IMR-90 (cell line): ENCODE results near the gene DNAJC4. TPM values are rescaled to one million over a fixed set of nuclear protein-coding genes. Genes with fewer than 3 reads are reported as not detected.

ENCODE experiments used
- ATAC-seq: fragments of 200-7000 bp; cut with Tn5 transposase; 2 replicates; pipeline ENCODE4 v1.9.1; 2020; ENCODE audit warnings: low read depth, mild to moderate bottlenecking, moderate library complexity
- BruUV-seq: library from RNA; stranded (reverse); fragments of 400-500 nt; replicated peaks from 2 replicates; lab custom pipeline; 2021; lab: Mats Ljungman, UMichigan
- CTCF ChIA-PET: fragments of 300-600 bp; formaldehyde crosslinking; extraction: SDS; loops from one replicate; lab custom pipeline; 2021; ENCODE audit warnings: antibody characterized with exemption; lab: Yijun Ruan, JAX
- POLR2A ChIA-PET: fragments of 300-600 bp; sonication (Branson Sonifier 250); formaldehyde crosslinking; loops from one replicate; lab custom pipeline; 2022; ENCODE audit warnings: antibody characterized with exemption; ENCODE audit not compliant: unreplicated experiment; lab: Charles Lee
- DNase-seq: peaks from one replicate; pipeline ENCODE4 v3.0.0; 2013
- H2AFZ ChIP-seq: replicated peaks from 2 replicates; pipeline ENCODE3; 2013; ENCODE audit warnings: low read length, mild to moderate bottlenecking; ENCODE audit not compliant: poor library complexity
- H2AK5ac ChIP-seq: 2 replicates; pipeline ENCODE4 v1.6.1; 2013; ENCODE audit warnings: low read depth, low read length, inconsistent platforms
- H2AK9ac ChIP-seq: replicated peaks from 2 replicates; pipeline ENCODE3; 2013; ENCODE audit warnings: mild to moderate bottlenecking, low read depth, low read length, moderate library complexity; ENCODE audit not compliant: poor library complexity
- H2BK120ac ChIP-seq: 2 replicates; pipeline ENCODE4 v1.6.1; 2013; ENCODE audit warnings: low read depth, low read length, inconsistent platforms
- H2BK15ac ChIP-seq: 3 replicates; pipeline ENCODE4 v1.6.1; 2013; ENCODE audit warnings: low read depth, low read length, inconsistent platforms
- H2BK20ac ChIP-seq: 2 replicates; pipeline ENCODE4 v1.6.1; 2013; ENCODE audit warnings: low read depth, mild to moderate bottlenecking, inconsistent platforms, low read length, moderate library complexity
- H2BK5ac ChIP-seq: 2 replicates; pipeline ENCODE4 v1.6.1; 2013; ENCODE audit warnings: mild to moderate bottlenecking, low read depth, low read length, inconsistent platforms; ENCODE audit not compliant: poor library complexity, severe bottlenecking
- H3K14ac ChIP-seq: replicated peaks from 2 replicates; pipeline ENCODE4 v1.6.1; 2013; ENCODE audit warnings: low read depth, low read length, inconsistent platforms
- H3K18ac ChIP-seq: 2 replicates; pipeline ENCODE4 v1.6.1; 2013; ENCODE audit warnings: low read depth, low read length, control low read depth
- H3K23ac ChIP-seq: 2 replicates; pipeline ENCODE4 v1.6.1; 2013; ENCODE audit warnings: low read depth, low read length, inconsistent platforms
- H3K27ac ChIP-seq: 2 replicates; pipeline ENCODE4 v1.5.1; 2013; ENCODE audit warnings: mild to moderate bottlenecking, control low read depth, low read length; ENCODE audit not compliant: insufficient read depth
- H3K27me3 ChIP-seq: 2 replicates; pipeline ENCODE4 v1.6.1; 2013; ENCODE audit warnings: low read length; ENCODE audit not compliant: control insufficient read depth, insufficient read depth
- H3K36me3 ChIP-seq: 2 replicates; pipeline ENCODE4 v1.6.1; 2013; ENCODE audit warnings: low read length, mixed read lengths; ENCODE audit not compliant: control insufficient read depth, insufficient read depth
- H3K4ac ChIP-seq: 2 replicates; pipeline ENCODE4 v1.6.1; 2013; ENCODE audit warnings: low read depth, low read length, inconsistent platforms
- H3K4me1 ChIP-seq: 2 replicates; pipeline ENCODE4 v1.6.1; 2013; ENCODE audit warnings: low read length, mixed read lengths; ENCODE audit not compliant: control insufficient read depth, insufficient read depth
- H3K4me2 ChIP-seq: 2 replicates; pipeline ENCODE4 v1.6.1; 2013; ENCODE audit warnings: low read depth, mild to moderate bottlenecking, control low read depth, low read length, moderate library complexity
- H3K4me3 ChIP-seq: 2 replicates; pipeline ENCODE4 v1.5.1; 2013; ENCODE audit warnings: low read depth, mild to moderate bottlenecking, control low read depth, low read length, moderate library complexity; ENCODE audit not compliant: insufficient read depth
- H3K56ac ChIP-seq: 2 replicates; pipeline ENCODE4 v1.6.1; 2013; ENCODE audit warnings: low read length, inconsistent platforms; ENCODE audit not compliant: insufficient read depth; ENCODE audit errors: extremely low read depth
- H3K79me1 ChIP-seq, 2 experiments: 2 replicates each; pipeline ENCODE4 v1.6.1; 2013; ENCODE audit warnings: low read length in 2 of 2, inconsistent platforms in 1 of 2, low read depth in 1 of 2
- H3K9ac ChIP-seq: 2 replicates; pipeline ENCODE4 v1.6.1; 2013; ENCODE audit warnings: low read depth, low read length, control low read depth
- H3K9me1 ChIP-seq: 2 replicates; pipeline ENCODE4 v1.6.1; 2013; ENCODE audit warnings: low read length, inconsistent platforms; ENCODE audit not compliant: insufficient read depth
- H3K9me3 ChIP-seq: 2 replicates; pipeline ENCODE4 v1.6.1; 2013; ENCODE audit warnings: low read length; ENCODE audit not compliant: control insufficient read depth, insufficient read depth
- H4K20me1 ChIP-seq: 2 replicates; pipeline ENCODE4 v1.6.1; 2013; ENCODE audit warnings: low read length, inconsistent platforms; ENCODE audit not compliant: insufficient read depth
- H4K5ac ChIP-seq: 2 replicates; pipeline ENCODE4 v1.6.1; 2013; ENCODE audit warnings: mild to moderate bottlenecking, low read depth, low read length, control low read depth
- H4K8ac ChIP-seq, 2 experiments: 2 replicates each; pipeline ENCODE4 v1.6.1; 2013; ENCODE audit warnings: low read depth in 2 of 2, low read length in 2 of 2, control low read depth in 1 of 2, inconsistent platforms in 1 of 2
- H4K91ac ChIP-seq: 2 replicates; pipeline ENCODE4 v1.6.1; 2013; ENCODE audit warnings: low read depth, low read length, inconsistent platforms; ENCODE audit not compliant: insufficient read depth
- BHLHE40 ChIP-seq: fragments of 150-350 bp; IDR thresholded peaks from 2 replicates; pipeline ENCODE4 v1.6.1; 2016; ENCODE audit warnings: mild to moderate bottlenecking, low read depth, low read length
- CEBPB ChIP-seq: IDR thresholded peaks from 2 replicates; pipeline ENCODE4 v1.6.1; 2012; ENCODE audit warnings: low read depth, low read length, improper control_type of control experiment
- CHD1 ChIP-seq: IDR thresholded peaks from 2 replicates; pipeline ENCODE4 v1.6.1; 2012; ENCODE audit warnings: low read depth, low read length, improper control_type of control experiment
- ELK1 ChIP-seq: fragments of 150-350 bp; IDR thresholded peaks from 2 replicates; pipeline ENCODE4 v1.6.1; 2016; ENCODE audit warnings: low read depth, mild to moderate bottlenecking, low read length, moderate library complexity, borderline replicate concordance
- FOS ChIP-seq: fragments of 150-350 bp; IDR thresholded peaks from 2 replicates; pipeline ENCODE4 v1.6.1; 2016; ENCODE audit warnings: low read depth, low read length
- MAZ ChIP-seq: IDR thresholded peaks from 2 replicates; pipeline ENCODE4 v1.6.1; 2012; ENCODE audit warnings: low read depth, mild to moderate bottlenecking, low read length, improper control_type of control experiment, moderate library complexity, borderline replicate concordance
- MXI1 ChIP-seq: IDR thresholded peaks from 2 replicates; pipeline ENCODE4 v1.6.1; 2012; ENCODE audit warnings: low read depth, mild to moderate bottlenecking, low read length, moderate library complexity, borderline replicate concordance
- NFE2L2 ChIP-seq: fragments of 150-350 bp; IDR thresholded peaks from 2 replicates; pipeline ENCODE4 v1.6.1; 2016; ENCODE audit warnings: low read depth, mild to moderate bottlenecking, low read length
- POLR2A ChIP-seq: IDR thresholded peaks from 2 replicates; pipeline ENCODE4 v1.6.1; 2012; ENCODE audit warnings: mild to moderate bottlenecking, low read depth, low read length
- RAD21 ChIP-seq: IDR thresholded peaks from 2 replicates; pipeline ENCODE4 v1.6.1; 2012; ENCODE audit warnings: low read length, improper control_type of control experiment
- RFX5 ChIP-seq: IDR thresholded peaks from 2 replicates; pipeline ENCODE4 v1.8.0; 2012; ENCODE audit warnings: low read depth, mild to moderate bottlenecking, low read length, moderate library complexity
- SMC3 ChIP-seq: fragments of 150-350 bp; IDR thresholded peaks from 2 replicates; pipeline ENCODE4 v1.6.1; 2016; ENCODE audit warnings: low read depth, mild to moderate bottlenecking, antibody characterized with exemption, low read length, moderate library complexity
- USF2 ChIP-seq: fragments of 150-350 bp; IDR thresholded peaks from 2 replicates; pipeline ENCODE4 v1.6.1; 2017; ENCODE audit warnings: mild to moderate bottlenecking, antibody characterized with exemption, low read length, low read depth
- WGBS, 2 experiments: methylation state at CpG; one replicate each; pipeline versions ENCODE4 v1.1.5 to v1.1.7; 2013; ENCODE audit warnings: missing lambda C conversion rate in 2 of 2; ENCODE audit not compliant: insufficient read length in 1 of 2; ENCODE audit errors: extremely low coverage in 2 of 2; 5-methylcytosine and 5-hydroxymethylcytosine counted together
- dilution Hi-C: fragments of 300-500 bp; cut with HindIII; formaldehyde crosslinking; loops from one replicate; pipeline ENCODE4 v1.14.3; 2018; ENCODE audit warnings: low sequenced_read_pairs; ENCODE audit not compliant: unreplicated experiment
- in situ Hi-C: fragments of 300-500 bp; cut with MboI; formaldehyde crosslinking; loops from 3 replicates; pipeline ENCODE4 v1.14.3; 2019; ENCODE audit warnings: low sequenced_read_pairs, inconsistent platforms, mixed read lengths
- intact Hi-C: fragments of 100-400 bp; cut with micrococcal nuclease; formaldehyde crosslinking; loops from 2 replicates; pipeline ENCODE4 v1.10.0; 2022
- polyA plus RNA-seq, 3 experiments: library from polyadenylated mRNA; depleted of rRNA; stranded (reverse); fragments of >200 nt; gene quantifications; 2 replicates each; pipeline ENCODE4 v1.2.3, GENCODE V29; 2012; ENCODE audit warnings: low replicate concordance in 1 of 3
- total RNA-seq: library from RNA; depleted of rRNA; stranded (reverse); fragments of >200 nt; gene quantifications from 2 replicates; pipeline ENCODE4 v1.2.3, GENCODE V29; 2012

DNAJC4 gene
- total and polyA plus RNA-seq, 2 of the 4 experiments (the other 2 are of a cell fraction), result 2.2 to 22.8 TPM

- H3K14ac ChIP-seq, result peak overlapping the region; percentile 58
- H2AFZ ChIP-seq, result peak overlapping the region; percentile 74
- H3K27ac ChIP-seq, result peak overlapping the region; percentile 44
- peak overlapping the region; percentile 71 for H3K9ac ChIP-seq
- H3K4me2 ChIP-seq, result peak overlapping the region; percentile 55
- H2BK15ac ChIP-seq, result peak overlapping the region; percentile 22; the same call in 1 of the 3 replicates
- 0 out of 2 replicates have a peak overlapping the region, but pooled peaks have one; percentile 32 for H4K5ac ChIP-seq
- ChIA-PET POLR2A (interaction anchor here (0.5 kb wide), 1 partner anchor 10 kb away, joined by 8 read pairs; no protein-coding TSS in a partner anchor), CTCF (interaction anchor here (0.6 to 0.7 kb wide), 2 partner anchors 33 to 70 kb away, joined by 3 to 4 read pairs; partner anchors contain the start of gene PLCB3)
- H3K23ac ChIP-seq, result peak overlapping the region; percentile 40; the same call in 1 of the 2 replicates
- H3K4me3 ChIP-seq, result no peak overlapping the region
- no peaks in the 10 kb centered on the region for H3K27me3 ChIP-seq
- peak overlapping the region; percentile 9 for H2BK120ac ChIP-seq
- peak overlapping the region; percentile 3 to 83; a peak in 3 of 4 replicates for H4K8ac ChIP-seq
- intact Hi-C loops, result no loop called here
- H3K9me1 ChIP-seq, result peaks cover 15% of the 10 kb centered on the region; the same call in 1 of the 2 replicates
- H2AK5ac ChIP-seq, result no peak overlapping the region; the same call in 1 of the 2 replicates
- DNase-seq (peak; percentile 93), ATAC-seq (peak; percentile 53)
- H3K56ac ChIP-seq, result no peak overlapping the region
- peak overlapping the region; percentile 71 for H3K4ac ChIP-seq
- peak overlapping the region; percentile 40 for H4K91ac ChIP-seq
- dilution Hi-C loops, result no loop called here
- peak overlapping the region; percentile 63 for H2BK5ac ChIP-seq
- H2AK9ac ChIP-seq, result peak overlapping the region; percentile 33
- TF ChIP-seq MAZ (no peak; the same call in 1 of the 2 replicates), USF2 (peak; percentile 99), ELK1 (no peak), FOS (peak; percentile 47; the same call in 1 of the 2 replicates), CHD1 (no peak), POLR2A (peak; percentile 61; the same call in 1 of the 2 replicates), RFX5 (no peak), NFE2L2 (no peak), CEBPB (no peak), SMC3 (no peak), BHLHE40 (peak; percentile 86), RAD21 (no peak), MXI1 (peak; percentile 22; the same call in 1 of the 2 replicates)
- H3K9me3 ChIP-seq, result no peaks in the 10 kb centered on the region
- in situ Hi-C loops, result no loop called here
- peaks cover 6% of the 10 kb centered on the region; the same call in 1 of the 2 replicates for H4K20me1 ChIP-seq
- H3K36me3 ChIP-seq, result no peaks in the 10 kb centered on the region
- H3K79me1 ChIP-seq, result peaks cover 11 to 52% of the 10 kb centered on the region in 2 experiments; a peak in 3 of 4 replicates
- no TSS peak for BruUV-seq
- 0 out of 2 replicates have a peak overlapping the region, but pooled peaks have one; percentile 3 for H2BK20ac ChIP-seq
- peaks cover 7% of the 10 kb centered on the region; the same call in 1 of the 2 replicates for H3K4me1 ChIP-seq
- WGBS, 2 experiments, result 0% methylated on average over 3 of the region's 17 CpGs; no CpG with 5 or more reads in 1 of the 2 experiments
- peak overlapping the region; percentile 14; the same call in 1 of the 2 replicates for H3K18ac ChIP-seq
These were observed 48.6 kb upstream of the DNAJC4 start for GRCh38 chr11:64181506-64182411.
